ENCODE data around the gene OPCML.

OPCML gene

DNA sequence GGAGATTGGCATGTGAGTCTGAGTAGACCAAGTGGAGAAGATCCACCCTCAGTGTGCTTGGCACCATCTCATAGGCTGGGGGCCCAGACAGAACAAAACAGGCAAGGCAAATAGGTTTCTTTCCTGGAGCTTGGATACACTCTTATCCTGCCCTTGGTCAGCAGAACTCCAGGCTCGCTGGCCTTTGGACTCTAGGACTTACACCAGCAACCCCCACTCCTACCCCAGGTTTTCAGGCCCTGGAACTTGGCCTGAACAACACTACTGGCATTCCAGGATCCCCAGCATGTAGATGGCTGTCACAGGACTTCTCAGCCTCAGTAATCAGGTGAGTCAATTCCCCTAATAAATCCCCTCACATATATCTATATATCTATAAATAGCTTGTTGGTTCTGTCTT lies 637.7 kb downstream of the OPCML start:
- no peaks in the 10 kb centered on the region for H3K9me3 ChIP-seq (ENCODE audit: low read length)
- H3K4me1 ChIP-seq (ENCODE audit: insufficient read depth, low read length, severe bottlenecking): no peaks in the 10 kb centered on the region
- no peaks in the 10 kb centered on the region for H3K27me3 ChIP-seq (ENCODE audit: insufficient read depth, low read length)
- H3K9me2 ChIP-seq (ENCODE audit: low read depth, low read length): no peaks in the 10 kb centered on the region
- H3K9ac ChIP-seq (ENCODE audit: low read length): no peak overlapping the region
- H3K27ac ChIP-seq (ENCODE audit: low read depth, low read length, poor library complexity, severe bottlenecking): no peak overlapping the region
- H3K79me2 ChIP-seq (ENCODE audit: insufficient read depth, low read length): no peaks in the 10 kb centered on the region
- no peaks in the 10 kb centered on the region for H4K20me1 ChIP-seq (ENCODE audit: insufficient read depth, low read length)
- H3K36me3 ChIP-seq (ENCODE audit: insufficient read depth, low read length): no peaks in the 10 kb centered on the region
- H3K4me3 ChIP-seq (ENCODE audit: low read depth, low read length, poor library complexity, severe bottlenecking): no peak overlapping the region
- TF ChIP-seq, protein P1, sequence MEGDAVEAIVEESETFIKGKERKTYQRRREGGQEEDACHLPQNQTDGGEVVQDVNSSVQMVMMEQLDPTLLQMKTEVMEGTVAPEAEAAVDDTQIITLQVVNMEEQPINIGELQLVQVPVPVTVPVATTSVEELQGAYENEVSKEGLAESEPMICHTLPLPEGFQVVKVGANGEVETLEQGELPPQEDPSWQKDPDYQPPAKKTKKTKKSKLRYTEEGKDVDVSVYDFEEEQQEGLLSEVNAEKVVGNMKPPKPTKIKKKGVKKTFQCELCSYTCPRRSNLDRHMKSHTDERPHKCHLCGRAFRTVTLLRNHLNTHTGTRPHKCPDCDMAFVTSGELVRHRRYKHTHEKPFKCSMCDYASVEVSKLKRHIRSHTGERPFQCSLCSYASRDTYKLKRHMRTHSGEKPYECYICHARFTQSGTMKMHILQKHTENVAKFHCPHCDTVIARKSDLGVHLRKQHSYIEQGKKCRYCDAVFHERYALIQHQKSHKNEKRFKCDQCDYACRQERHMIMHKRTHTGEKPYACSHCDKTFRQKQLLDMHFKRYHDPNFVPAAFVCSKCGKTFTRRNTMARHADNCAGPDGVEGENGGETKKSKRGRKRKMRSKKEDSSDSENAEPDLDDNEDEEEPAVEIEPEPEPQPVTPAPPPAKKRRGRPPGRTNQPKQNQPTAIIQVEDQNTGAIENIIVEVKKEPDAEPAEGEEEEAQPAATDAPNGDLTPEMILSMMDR (IDR thresholded peaks at IDR 0.05; ENCODE audit: low read length): no peak
- TF ChIP-seq EZH2 (IDR thresholded peaks at IDR 0.05; ENCODE audit: borderline replicate concordance, low read length): no peak
- H2AFZ ChIP-seq (ENCODE audit: low read length): no peak overlapping the region
- no peaks in the 10 kb centered on the region for H3F3A ChIP-seq (ENCODE audit: insufficient read depth, low read length)
- no peak overlapping the region for H3K4me2 ChIP-seq (ENCODE audit: low read length)

DNA sequence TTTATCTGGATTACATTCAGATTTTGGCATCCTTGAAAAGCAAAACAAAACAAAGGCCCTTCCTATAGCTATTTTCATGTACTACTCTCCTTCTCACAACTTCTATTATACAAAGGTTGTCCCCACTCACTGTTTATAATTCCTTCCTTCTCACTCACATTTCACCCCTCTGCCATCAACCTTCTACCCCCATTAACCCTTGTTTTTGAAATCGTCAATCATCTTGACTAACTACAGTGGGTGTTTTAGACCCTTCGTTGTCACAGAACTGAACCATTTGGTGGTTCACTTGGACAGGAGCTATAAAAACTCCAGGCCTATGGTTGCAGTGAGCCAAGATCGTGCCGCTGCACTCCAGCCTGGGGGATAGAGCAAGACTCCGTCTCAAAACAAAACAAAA lies 639.4 kb downstream of the OPCML start:
- Histone ChIP-seq H3K79me2 (ENCODE audit: insufficient read depth, low read length) (no peaks in the 10 kb centered on the region), H3K27me3 (ENCODE audit: insufficient read depth, low read length) (no peaks in the 10 kb centered on the region), H3K4me3 (ENCODE audit: low read depth, low read length, poor library complexity, severe bottlenecking) (no peak overlapping the region), H4K20me1 (ENCODE audit: insufficient read depth, low read length) (no peaks in the 10 kb centered on the region), H2AFZ (ENCODE audit: low read length) (no peak overlapping the region), H3K4me1 (ENCODE audit: insufficient read depth, low read length, severe bottlenecking) (no peaks in the 10 kb centered on the region), H3K9ac (ENCODE audit: low read length) (no peak overlapping the region), H3K36me3 (ENCODE audit: insufficient read depth, low read length) (no peaks in the 10 kb centered on the region), H3F3A (ENCODE audit: insufficient read depth, low read length) (no peaks in the 10 kb centered on the region), H3K9me2 (ENCODE audit: low read depth, low read length) (no peaks in the 10 kb centered on the region), H3K4me2 (ENCODE audit: low read length) (no peak overlapping the region), H3K9me3 (ENCODE audit: low read length) (no peaks in the 10 kb centered on the region), H3K27ac (ENCODE audit: low read depth, low read length, poor library complexity, severe bottlenecking) (no peak overlapping the region)
- TF ChIP-seq EZH2 (IDR thresholded peaks at IDR 0.05; ENCODE audit: borderline replicate concordance, low read length): no peak
- TF ChIP-seq, protein P1 (IDR thresholded peaks at IDR 0.05; ENCODE audit: low read length): no peak

DNA sequence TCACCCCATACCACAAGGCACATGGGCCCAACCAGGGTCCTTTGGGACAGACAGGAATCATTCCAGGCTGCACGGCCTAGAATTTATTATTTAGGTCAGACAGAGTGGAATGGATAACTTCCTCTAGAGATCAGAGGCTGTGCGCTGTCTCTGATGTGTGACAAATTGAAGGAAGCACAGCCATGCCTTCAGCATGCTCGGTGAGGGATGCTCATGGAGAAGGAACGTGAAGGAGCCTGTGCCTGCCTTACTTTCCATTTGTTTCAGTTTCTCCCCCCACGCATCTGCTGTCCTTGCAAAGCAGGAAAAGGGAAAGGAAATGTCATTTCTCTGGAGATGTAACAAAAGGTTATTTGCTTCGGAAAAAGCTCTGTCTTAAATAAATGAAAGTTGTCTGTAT lies 644.1 kb downstream of the OPCML start:
- no peak overlapping the region for H3K4me2 ChIP-seq (ENCODE audit: low read length)
- TF ChIP-seq, protein P1 (IDR thresholded peaks at IDR 0.05; ENCODE audit: low read length): no peak
- no peak for TF ChIP-seq EZH2 (IDR thresholded peaks at IDR 0.05; ENCODE audit: borderline replicate concordance, low read length)
- H4K20me1 ChIP-seq (ENCODE audit: insufficient read depth, low read length): no peaks in the 10 kb centered on the region
- H3K4me3 ChIP-seq (ENCODE audit: low read depth, low read length, poor library complexity, severe bottlenecking): no peak overlapping the region
- no peaks in the 10 kb centered on the region for H3K9me2 ChIP-seq (ENCODE audit: low read depth, low read length)
- H3K4me1 ChIP-seq (ENCODE audit: insufficient read depth, low read length, severe bottlenecking): no peaks in the 10 kb centered on the region
- no peaks in the 10 kb centered on the region for H3K79me2 ChIP-seq (ENCODE audit: insufficient read depth, low read length)
- no peaks in the 10 kb centered on the region for H3K36me3 ChIP-seq (ENCODE audit: insufficient read depth, low read length)
- H3K9me3 ChIP-seq (ENCODE audit: low read length): no peaks in the 10 kb centered on the region
- H3K9ac ChIP-seq (ENCODE audit: low read length): no peak overlapping the region
- no peak overlapping the region for H2AFZ ChIP-seq (ENCODE audit: low read length)
- H3F3A ChIP-seq (ENCODE audit: insufficient read depth, low read length): no peaks in the 10 kb centered on the region
- no peak overlapping the region for H3K27ac ChIP-seq (ENCODE audit: low read depth, low read length, poor library complexity, severe bottlenecking)
- no peaks in the 10 kb centered on the region for H3K27me3 ChIP-seq (ENCODE audit: insufficient read depth, low read length)

All from OCI-LY1 (cell line).